ENCODE measurements around the gene FAM229A. TPM values are rescaled to one million over a fixed set of nuclear protein-coding genes. Genes with fewer than 3 reads are reported as not detected.

The FAM229A gene
- total and polyA plus RNA-seq, 2 of the 8 experiments (the other 6 are each of a cell fraction or from before 2014, with no cell fraction given) = 4.1 to 4.2 TPM

- no peaks in the 10 kb centered on the region for H4K20me1 ChIP-seq (replicated peaks in 1 of 2; ENCODE audit: control insufficient read depth in 1 of 2, insufficient read depth in 2 of 2, low read length in 2 of 2)
- peak overlapping the region; percentile 68 to 87 (median 73) for H3K9ac ChIP-seq (replicated peaks in 1 of 4; ENCODE audit: extremely low read depth in 1 of 4, low read depth in 3 of 4, low read length in 3 of 4)
- no peaks in the 10 kb centered on the region for H3K36me3 ChIP-seq (ENCODE audit: control insufficient read depth in 2 of 4, insufficient read depth in 4 of 4, low read length in 3 of 4)
- no peak overlapping the region for H2BK20ac ChIP-seq (ENCODE audit: low read length)
- H3K27ac ChIP-seq (ENCODE audit: low read depth, low read length) = peak overlapping the region; percentile 53; the same call in 1 of the 2 replicates
- no peak for FAIRE-seq
- H2AK5ac ChIP-seq (ENCODE audit: low read depth, low read length) = no peak overlapping the region
- 11% methylated on average over 30 of the region's 75 CpGs; no CpG with 5 or more reads in 1 of the 2 experiments for WGBS, 2 experiments (ENCODE audit: extremely low coverage in 1 of 2, insufficient coverage in 1 of 2, insufficient read length in 1 of 2, insufficient replicate concordance in 2 of 2, low coverage in 1 of 2, low lambda C conversion rate in 2 of 2, missing lambda C conversion rate in 1 of 2)
- H3K4ac ChIP-seq (replicated peaks; ENCODE audit: insufficient read length, low read depth, low read length) = peak overlapping the region; percentile 97
- CTCF ChIA-PET (ENCODE audit: partially characterized antibody) = interaction anchor here (1.0 to 2.6 kb wide), 7 partner anchors 10 to 136 kb away, joined by 3 to 14 read pairs (median 4); partner anchors contain the start of gene MARCKSL1
- H2BK5ac ChIP-seq (ENCODE audit: low read depth, low read length) = peak overlapping the region; percentile 87
- H3K27me3 ChIP-seq (replicated peaks in 1 of 4; ENCODE audit: control insufficient read depth in 3 of 4, extremely low read depth in 1 of 4, insufficient read depth in 3 of 4, low read length in 3 of 4) = peaks cover 2 to 20% (median 12%) of the 10 kb centered on the region in 4 experiments
- H2AFZ ChIP-seq (ENCODE audit: low read length) = peak overlapping the region; percentile 81; the same call in 1 of the 2 replicates
- H4K91ac ChIP-seq (replicated peaks; ENCODE audit: insufficient read length, low read length) = no peak overlapping the region
- H2BK120ac ChIP-seq (replicated peaks; ENCODE audit: low read depth, low read length) = no peak overlapping the region
- peak overlapping the region; percentile 38 for H3K14ac ChIP-seq (ENCODE audit: insufficient read length)
- POLR2A ChIA-PET (ENCODE audit: partially characterized antibody) = interaction anchor here (1.1 to 17.1 kb wide), 16 partner anchors 9 to 151 kb away, joined by 3 to 321 read pairs (median 4); partner anchors contain the start of genes BSDC1, CCDC28B, FAM167B and FAM229A
- peaks cover 6% of the 10 kb centered on the region; the same call in 1 of the 2 replicates for H3K23me2 ChIP-seq (ENCODE audit: low read depth, low read length)
- H3K4me2 ChIP-seq (ENCODE audit: insufficient read depth in 1 of 2, low read depth in 2 of 2, low read length in 2 of 2) = peak overlapping the region; percentile 73 to 82
- H4K8ac ChIP-seq (ENCODE audit: extremely low read depth, insufficient read depth, low read length) = peak overlapping the region; percentile 95
- peaks cover 0 to 9% (median 3%) of the 10 kb centered on the region in 4 experiments; a peak in 5 of 7 replicates for H3K4me1 ChIP-seq (replicated peaks in 1 of 4; ENCODE audit: control insufficient read depth in 3 of 4, insufficient read depth in 4 of 4, low read length in 3 of 4)
- H2BK12ac ChIP-seq (ENCODE audit: low read depth, low read length) = no peak overlapping the region
- no peaks in the 10 kb centered on the region for H3K79me2 ChIP-seq (ENCODE audit: control insufficient read depth in 1 of 2, insufficient read depth in 2 of 2, low read length in 2 of 2)
- H3K18ac ChIP-seq (ENCODE audit: extremely low read depth, low read length) = peak overlapping the region; percentile 90
- no peaks in the 10 kb centered on the region for H3K79me1 ChIP-seq (ENCODE audit: low read depth, low read length)
- H2BK15ac ChIP-seq (ENCODE audit: low read length) = no peak overlapping the region
- peak overlapping the region; percentile 48 to 84 (median 64) for H3K4me3 ChIP-seq (ENCODE audit: extremely low read depth in 1 of 4, insufficient read depth in 2 of 4, low read depth in 3 of 4, low read length in 4 of 4)
- peak overlapping the region; percentile 16 for H3K56ac ChIP-seq (replicated peaks; ENCODE audit: insufficient read length, low read depth, low read length)
- peak; percentile 82 to 97 for DNase-seq (ENCODE audit: low read depth in 1 of 2, low spot score in 2 of 2)
- H3K9me3 ChIP-seq (ENCODE audit: insufficient read depth in 2 of 2, low read depth in 1 of 2, low read length in 1 of 2) = peaks cover 6 to 12% of the 10 kb centered on the region in 2 experiments
- peak overlapping the region; percentile 61 for H4K5ac ChIP-seq (ENCODE audit: insufficient read length, low read depth, low read length)
- H3K23ac ChIP-seq (ENCODE audit: insufficient read length) = no peak overlapping the region
Observed at GRCh38 chr1:32351399-32352238, 10.7 kb downstream of the FAM229A start.
